Measurements from ENCODE around the gene CARMIL1.

CARMIL1 gene

DNA sequence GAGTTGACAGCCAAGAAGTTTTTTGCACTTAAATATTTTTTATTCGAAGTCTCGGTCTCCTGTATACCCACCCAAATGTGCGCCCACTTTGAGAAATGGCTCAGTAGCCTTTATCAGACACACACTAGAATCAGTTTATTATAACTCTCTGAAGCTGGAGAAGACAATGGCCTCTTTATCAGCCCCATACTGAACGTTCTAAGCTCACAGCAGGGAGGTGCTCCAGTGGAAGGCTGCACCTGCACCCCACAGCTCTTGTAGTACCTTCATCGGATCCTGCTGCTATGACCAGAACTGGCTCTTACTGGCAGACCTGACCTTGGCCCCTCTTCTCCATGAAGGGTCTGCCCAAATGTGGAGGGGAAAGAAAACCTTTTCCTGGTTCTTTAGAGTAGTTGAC lies 207.8 kb downstream of the CARMIL1 start:
- TF ChIP-seq ZNF707 (tag by site-specific recombination; IDR thresholded peaks at IDR 0.05) (no peak), ZIC2 (tag by site-specific recombination; IDR thresholded peaks at IDR 0.05) (peak; percentile 80)
- POLR2A ChIA-PET, result interaction anchor here (0.5 kb wide), 1 partner anchor 293 kb away, joined by 4 read pairs; no protein-coding TSS in a partner anchor

DNA sequence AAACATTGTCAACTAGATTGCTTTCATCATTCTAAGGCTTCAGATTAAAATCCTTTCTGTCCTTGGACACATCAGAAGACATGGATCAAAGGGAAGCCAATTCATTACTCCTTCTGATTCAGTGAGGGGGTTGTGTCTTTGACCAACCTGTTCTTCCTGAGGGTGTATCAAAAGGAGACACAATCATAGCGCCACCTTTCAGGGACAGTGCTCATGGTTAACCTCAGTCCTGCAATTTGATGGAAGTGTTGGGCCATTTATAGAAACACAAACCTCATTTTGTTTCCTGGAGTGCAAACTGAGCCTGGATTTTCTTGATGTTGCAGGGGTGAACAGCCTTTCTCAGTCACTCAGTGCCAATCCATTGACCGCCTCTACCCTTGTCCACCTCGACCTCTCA lies 209.0 kb downstream of the CARMIL1 start:
- TF ChIP-seq, protein P1, sequence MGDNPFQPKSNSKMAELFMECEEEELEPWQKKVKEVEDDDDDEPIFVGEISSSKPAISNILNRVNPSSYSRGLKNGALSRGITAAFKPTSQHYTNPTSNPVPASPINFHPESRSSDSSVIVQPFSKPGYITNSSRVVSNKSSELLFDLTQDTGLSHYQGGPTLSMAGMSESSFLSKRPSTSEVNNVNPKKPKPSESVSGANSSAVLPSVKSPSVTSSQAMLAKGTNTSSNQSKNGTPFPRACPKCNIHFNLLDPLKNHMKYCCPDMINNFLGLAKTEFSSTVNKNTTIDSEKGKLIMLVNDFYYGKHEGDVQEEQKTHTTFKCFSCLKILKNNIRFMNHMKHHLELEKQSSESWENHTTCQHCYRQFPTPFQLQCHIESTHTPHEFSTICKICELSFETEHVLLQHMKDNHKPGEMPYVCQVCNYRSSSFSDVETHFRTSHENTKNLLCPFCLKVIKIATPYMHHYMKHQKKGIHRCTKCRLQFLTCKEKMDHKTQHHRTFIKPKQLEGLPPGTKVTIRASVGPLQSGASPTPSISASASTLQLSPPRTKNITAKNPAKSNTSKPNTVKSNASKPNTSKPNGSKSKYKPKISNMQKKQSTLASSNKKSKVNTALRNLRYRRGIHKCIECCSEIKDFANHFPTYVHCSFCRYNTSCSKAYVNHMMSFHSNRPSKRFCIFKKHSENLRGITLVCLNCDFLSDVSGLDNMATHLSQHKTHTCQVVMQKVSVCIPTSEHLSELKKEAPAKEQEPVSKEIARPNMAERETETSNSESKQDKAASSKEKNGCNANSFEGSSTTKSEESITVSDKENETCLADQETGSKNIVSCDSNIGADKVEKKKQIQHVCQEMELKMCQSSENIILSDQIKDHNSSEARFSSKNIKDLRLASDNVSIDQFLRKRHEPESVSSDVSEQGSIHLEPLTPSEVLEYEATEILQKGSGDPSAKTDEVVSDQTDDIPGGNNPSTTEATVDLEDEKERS (tag by site-specific recombination; IDR thresholded peaks at IDR 0.05), result no peak
- no peak for TF ChIP-seq ZNF501 (tag by site-specific recombination; IDR thresholded peaks at IDR 0.05)
- no peak for TF ChIP-seq ZNF521 (tag by site-specific recombination; IDR thresholded peaks at IDR 0.05)
- TF ChIP-seq, protein P2, sequence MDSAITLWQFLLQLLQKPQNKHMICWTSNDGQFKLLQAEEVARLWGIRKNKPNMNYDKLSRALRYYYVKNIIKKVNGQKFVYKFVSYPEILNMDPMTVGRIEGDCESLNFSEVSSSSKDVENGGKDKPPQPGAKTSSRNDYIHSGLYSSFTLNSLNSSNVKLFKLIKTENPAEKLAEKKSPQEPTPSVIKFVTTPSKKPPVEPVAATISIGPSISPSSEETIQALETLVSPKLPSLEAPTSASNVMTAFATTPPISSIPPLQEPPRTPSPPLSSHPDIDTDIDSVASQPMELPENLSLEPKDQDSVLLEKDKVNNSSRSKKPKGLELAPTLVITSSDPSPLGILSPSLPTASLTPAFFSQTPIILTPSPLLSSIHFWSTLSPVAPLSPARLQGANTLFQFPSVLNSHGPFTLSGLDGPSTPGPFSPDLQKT (IDR thresholded peaks at IDR 0.05; ENCODE audit: borderline replicate concordance, low read depth, low read length), result no peak
- no peak for TF ChIP-seq ZNF112 (tag by site-specific recombination; IDR thresholded peaks at IDR 0.05)
- no peak for TF ChIP-seq ZNF561 (tag by site-specific recombination; IDR thresholded peaks at IDR 0.05; ENCODE audit: borderline replicate concordance)
- no peak for TF ChIP-seq ZNF585B (tag by site-specific recombination; IDR thresholded peaks at IDR 0.05)
- TF ChIP-seq ZSCAN30 (tag by site-specific recombination; IDR thresholded peaks at IDR 0.05), result no peak
- TF ChIP-seq ZBTB7A (tag by site-specific recombination; IDR thresholded peaks at IDR 0.05; ENCODE audit: low read depth), result no peak
- no peak for TF ChIP-seq ZFHX2 (tag by site-specific recombination; conservative IDR thresholded peaks at IDR 0.05)
- TF ChIP-seq ZNF707 (tag by site-specific recombination; IDR thresholded peaks at IDR 0.05), result no peak
- TF ChIP-seq, protein P3, sequence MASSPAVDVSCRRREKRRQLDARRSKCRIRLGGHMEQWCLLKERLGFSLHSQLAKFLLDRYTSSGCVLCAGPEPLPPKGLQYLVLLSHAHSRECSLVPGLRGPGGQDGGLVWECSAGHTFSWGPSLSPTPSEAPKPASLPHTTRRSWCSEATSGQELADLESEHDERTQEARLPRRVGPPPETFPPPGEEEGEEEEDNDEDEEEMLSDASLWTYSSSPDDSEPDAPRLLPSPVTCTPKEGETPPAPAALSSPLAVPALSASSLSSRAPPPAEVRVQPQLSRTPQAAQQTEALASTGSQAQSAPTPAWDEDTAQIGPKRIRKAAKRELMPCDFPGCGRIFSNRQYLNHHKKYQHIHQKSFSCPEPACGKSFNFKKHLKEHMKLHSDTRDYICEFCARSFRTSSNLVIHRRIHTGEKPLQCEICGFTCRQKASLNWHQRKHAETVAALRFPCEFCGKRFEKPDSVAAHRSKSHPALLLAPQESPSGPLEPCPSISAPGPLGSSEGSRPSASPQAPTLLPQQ (tag by site-specific recombination; IDR thresholded peaks at IDR 0.05), result no peak
- no peak for TF ChIP-seq ZNF214 (tag by site-specific recombination; IDR thresholded peaks at IDR 0.05; ENCODE audit: borderline replicate concordance)
- TF ChIP-seq ZNF223 (tag by site-specific recombination; IDR thresholded peaks at IDR 0.05), result no peak
- no peak for TF ChIP-seq ZNF175 (tag by site-specific recombination; IDR thresholded peaks at IDR 0.05)
- Histone ChIP-seq H3K27ac (ENCODE audit: extremely low read depth, low read depth, low read length) (no peak overlapping the region), H3K4me1 (ENCODE audit: control insufficient read depth, insufficient read depth, low read length) (peaks cover 21% of the 10 kb centered on the region), H3K4me3 (ENCODE audit: low read depth, low read length) (no peak overlapping the region), H3K36me3 (ENCODE audit: control insufficient read depth in 2 of 2, insufficient read depth in 1 of 2, low read length in 2 of 2) (no peaks in the 10 kb centered on the region; a peak in 1 of 3 replicates), H3K9me3 (ENCODE audit: control insufficient read depth, insufficient read depth, low read depth, low read length) (no peaks in the 10 kb centered on the region)
- ChIA-PET CTCF (interaction anchor here (1.0 to 9.4 kb wide), 5 partner anchors 8 to 264 kb away, joined by 5 to 124 read pairs (median 40); partner anchors contain the start of gene CARMIL1), POLR2A (no interaction called here)

More for the DNA sequence above, 207.8 kb downstream of the CARMIL1 start:
- Histone ChIP-seq H3K4me3 (ENCODE audit: low read depth, low read length) (no peak overlapping the region), H3K27ac (ENCODE audit: extremely low read depth, low read depth, low read length) (no peak overlapping the region), H3K4me1 (ENCODE audit: control insufficient read depth, insufficient read depth, low read length) (peaks cover 21% of the 10 kb centered on the region), H3K36me3 (ENCODE audit: control insufficient read depth in 2 of 2, insufficient read depth in 1 of 2, low read length in 2 of 2) (no peaks in the 10 kb centered on the region; a peak in 1 of 3 replicates), H3K9me3 (ENCODE audit: control insufficient read depth, insufficient read depth, low read depth, low read length) (no peaks in the 10 kb centered on the region)
- CTCF ChIA-PET, result interaction anchor here (0.6 to 9.4 kb wide), 7 partner anchors 26 to 1031 kb away, joined by 3 to 124 read pairs (median 3); partner anchors contain the start of gene CARMIL1

DNA sequence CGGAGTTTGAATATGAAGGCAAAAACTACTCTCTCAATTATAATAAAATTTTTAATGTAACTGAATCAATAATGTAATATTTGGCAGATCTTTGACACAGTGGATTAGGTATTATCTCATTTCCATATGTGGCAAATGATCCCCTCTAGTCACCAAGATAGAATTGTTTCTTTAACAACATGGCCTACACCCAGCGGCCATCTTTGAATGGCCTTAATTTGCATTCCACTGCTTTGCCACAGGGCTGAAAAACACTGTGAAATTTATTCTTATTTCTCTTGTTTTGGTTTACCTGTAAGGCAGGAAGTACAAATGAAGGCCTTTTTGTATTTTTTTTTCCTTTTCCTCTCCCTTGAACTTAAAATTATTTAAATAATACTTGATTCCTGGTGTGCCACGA lies 210.2 kb downstream of the CARMIL1 start:
- ChIA-PET CTCF (interaction anchor here (0.5 to 9.4 kb wide), 45 partner anchors 8 to 527 kb away, joined by 3 to 124 read pairs (median 5); partner anchors contain the start of gene CARMIL1), POLR2A (interaction anchor here (0.8 to 2.0 kb wide), 4 partner anchors 207 to 224 kb away, joined by 3 to 24 read pairs (median 5); partner anchors contain the start of gene CARMIL1)
- Histone ChIP-seq H3K27ac (ENCODE audit: extremely low read depth, low read depth, low read length) (no peak overlapping the region), H3K4me3 (ENCODE audit: low read depth, low read length) (no peak overlapping the region), H3K4me1 (ENCODE audit: control insufficient read depth, insufficient read depth, low read length) (peaks cover 21% of the 10 kb centered on the region), H3K36me3 (ENCODE audit: control insufficient read depth in 2 of 2, insufficient read depth in 1 of 2, low read length in 2 of 2) (peaks cover 0 to 3% of the 10 kb centered on the region in 2 experiments; a peak in 2 of 3 replicates), H3K9me3 (ENCODE audit: control insufficient read depth, insufficient read depth, low read depth, low read length) (no peaks in the 10 kb centered on the region)
- TF ChIP-seq, protein P4, sequence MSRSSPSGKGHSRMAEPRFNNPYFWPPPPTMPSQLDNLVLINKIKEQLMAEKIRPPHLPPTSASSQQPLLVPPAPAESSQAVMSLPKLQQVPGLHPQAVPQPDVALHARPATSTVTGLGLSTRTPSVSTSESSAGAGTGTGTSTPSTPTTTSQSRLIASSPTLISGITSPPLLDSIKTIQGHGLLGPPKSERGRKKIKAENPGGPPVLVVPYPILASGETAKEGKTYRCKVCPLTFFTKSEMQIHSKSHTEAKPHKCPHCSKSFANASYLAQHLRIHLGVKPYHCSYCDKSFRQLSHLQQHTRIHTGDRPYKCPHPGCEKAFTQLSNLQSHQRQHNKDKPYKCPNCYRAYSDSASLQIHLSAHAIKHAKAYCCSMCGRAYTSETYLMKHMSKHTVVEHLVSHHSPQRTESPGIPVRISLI (tag by site-specific recombination; IDR thresholded peaks at IDR 0.05), result no peak
- no peak for TF ChIP-seq ZNF10 (tag by site-specific recombination; IDR thresholded peaks at IDR 0.05)
- no peak for TF ChIP-seq ZNF837 (tag by site-specific recombination; IDR thresholded peaks at IDR 0.05)
- TF ChIP-seq, protein P5, sequence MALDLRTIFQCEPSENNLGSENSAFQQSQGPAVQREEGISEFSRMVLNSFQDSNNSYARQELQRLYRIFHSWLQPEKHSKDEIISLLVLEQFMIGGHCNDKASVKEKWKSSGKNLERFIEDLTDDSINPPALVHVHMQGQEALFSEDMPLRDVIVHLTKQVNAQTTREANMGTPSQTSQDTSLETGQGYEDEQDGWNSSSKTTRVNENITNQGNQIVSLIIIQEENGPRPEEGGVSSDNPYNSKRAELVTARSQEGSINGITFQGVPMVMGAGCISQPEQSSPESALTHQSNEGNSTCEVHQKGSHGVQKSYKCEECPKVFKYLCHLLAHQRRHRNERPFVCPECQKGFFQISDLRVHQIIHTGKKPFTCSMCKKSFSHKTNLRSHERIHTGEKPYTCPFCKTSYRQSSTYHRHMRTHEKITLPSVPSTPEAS (tag by site-specific recombination; IDR thresholded peaks at IDR 0.05), result no peak
- 0 out of 2 replicates have a peak, but pooled peaks have one; percentile 39 for TF ChIP-seq YY1 (tag by site-specific recombination; IDR thresholded peaks at IDR 0.05)
